Peyer's patch (tissue), 4 donors: ENCODE results near the gene IPCEF1.

Experiments used
- POLR2A ChIP-seq, 2 donors: fragments of 450-650 bp; IDR thresholded peaks; one replicate each; pipeline ENCODE4 v1.5.1; 2017; ENCODE audit warnings: antibody characterized with exemption in 2 of 2, mild to moderate bottlenecking in 2 of 2, moderate library complexity in 2 of 2
- TF ChIP-seq, protein P1 (sequence below), 6 experiments: fragments of 450-650 bp in 4 of 6; fragments of 200-600 bp in 2 of 6; sonication (generic) in 1 of 6; IDR thresholded peaks; one replicate each; pipeline ENCODE4 v1.5.1; 2017 to 2019; ENCODE audit warnings: antibody characterized with exemption in 6 of 6, mild to moderate bottlenecking in 3 of 6, moderate library complexity in 1 of 6

DNA sequence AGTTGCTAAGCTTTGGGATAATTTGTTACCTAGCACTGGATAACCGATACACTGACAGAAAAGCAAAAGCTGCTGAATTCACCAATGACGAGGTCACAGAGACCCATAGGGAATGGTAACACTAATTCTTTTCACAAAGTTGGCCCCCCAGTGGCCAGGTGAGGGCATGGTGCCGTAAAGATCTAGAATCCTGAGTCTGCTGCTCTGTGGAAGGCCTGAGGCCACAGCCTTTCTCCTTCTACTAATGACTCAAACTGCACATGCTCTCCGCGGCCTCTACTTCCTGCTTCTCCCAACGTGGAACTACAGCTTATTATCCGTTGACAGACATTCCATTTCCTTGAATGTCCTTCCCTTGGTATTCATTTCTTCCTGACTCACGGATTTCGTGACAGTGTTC, 190.5 kb downstream of the IPCEF1 start:
- TF ChIP-seq, protein P1, sequence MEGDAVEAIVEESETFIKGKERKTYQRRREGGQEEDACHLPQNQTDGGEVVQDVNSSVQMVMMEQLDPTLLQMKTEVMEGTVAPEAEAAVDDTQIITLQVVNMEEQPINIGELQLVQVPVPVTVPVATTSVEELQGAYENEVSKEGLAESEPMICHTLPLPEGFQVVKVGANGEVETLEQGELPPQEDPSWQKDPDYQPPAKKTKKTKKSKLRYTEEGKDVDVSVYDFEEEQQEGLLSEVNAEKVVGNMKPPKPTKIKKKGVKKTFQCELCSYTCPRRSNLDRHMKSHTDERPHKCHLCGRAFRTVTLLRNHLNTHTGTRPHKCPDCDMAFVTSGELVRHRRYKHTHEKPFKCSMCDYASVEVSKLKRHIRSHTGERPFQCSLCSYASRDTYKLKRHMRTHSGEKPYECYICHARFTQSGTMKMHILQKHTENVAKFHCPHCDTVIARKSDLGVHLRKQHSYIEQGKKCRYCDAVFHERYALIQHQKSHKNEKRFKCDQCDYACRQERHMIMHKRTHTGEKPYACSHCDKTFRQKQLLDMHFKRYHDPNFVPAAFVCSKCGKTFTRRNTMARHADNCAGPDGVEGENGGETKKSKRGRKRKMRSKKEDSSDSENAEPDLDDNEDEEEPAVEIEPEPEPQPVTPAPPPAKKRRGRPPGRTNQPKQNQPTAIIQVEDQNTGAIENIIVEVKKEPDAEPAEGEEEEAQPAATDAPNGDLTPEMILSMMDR (IDR thresholded peaks at IDR 0.05), result no peak
- no peak for TF ChIP-seq POLR2A (IDR thresholded peaks at IDR 0.05)
